HepG2 (cell line): Measurements from ENCODE around the gene TCF25. TPM values are rescaled to one million over a fixed set of nuclear protein-coding genes. Genes with fewer than 3 reads are reported as not detected.

Experiments
- ATAC-seq: fragments of 200-7000 bp; cut with Tn5 transposase; 3 replicates; pipeline ENCODE4 v1.9.1; 2020; ENCODE audit warnings: mild to moderate bottlenecking, moderate library complexity
- BruUV-seq: library from RNA; stranded (reverse); fragments of 400-500 nt; replicated peaks from 2 replicates; lab custom pipeline; 2021; lab: Mats Ljungman, UMichigan
- CTCF ChIA-PET: fragments of 300-600 bp; formaldehyde crosslinking; extraction: SDS; loops from one replicate; lab custom pipeline; 2021; ENCODE audit warnings: low total read pairs, inconsistent platforms, low intra/inter-chr PET ratio; lab: Yijun Ruan, JAX
- POLR2A ChIA-PET: fragments of 350-600 bp; sonication (Branson Sonifier 250); formaldehyde crosslinking; loops from one replicate; lab custom pipeline; 2020; ENCODE audit warnings: antibody characterized with exemption, inconsistent platforms; lab: Yijun Ruan, JAX
- DNase-seq: peaks from one replicate; pipeline ENCODE4 v3.0.0-alpha.2; 2015; ENCODE audit warnings: low spot score
- FAIRE-seq: peaks from 3 replicates; lab custom pipeline; 2011; peaks lifted over from hg19 to GRCh38; lab: Jason Lieb, UNC
- H2AFZ ChIP-seq: one replicate; pipeline ENCODE4 v1.6.1; 2011; ENCODE audit warnings: low read length, inconsistent platforms
- H3K27ac ChIP-seq: fragments of 300-600 bp; 3 replicates; pipeline ENCODE4 v1.8.0; 2011; ENCODE audit warnings: mixed run types, mild to moderate bottlenecking, mixed read lengths, low read length, inconsistent platforms; ENCODE audit not compliant: insufficient read depth; ENCODE audit errors: extremely low read length
- H3K27me3 ChIP-seq, 2 experiments: fragments of 200-600 bp in 1 of 2; 2 replicates in 1 of 2; 3 replicates in 1 of 2; pipeline versions ENCODE4 v1.6.0 to v1.8.0; 2011; ENCODE audit warnings: low read length in 2 of 2, mild to moderate bottlenecking in 2 of 2, moderate library complexity in 2 of 2, inconsistent platforms in 1 of 2; ENCODE audit not compliant: insufficient read depth in 2 of 2, control insufficient read depth in 1 of 2
- H3K36me3 ChIP-seq, 2 experiments: fragments of 200-600 bp in 1 of 2; replicated peaks in 1 of 2; 2 replicates in 1 of 2; 3 replicates in 1 of 2; pipeline versions ENCODE4 v1.5.1 to v1.8.0; 2011; ENCODE audit warnings: low read length in 2 of 2, inconsistent platforms in 1 of 2; ENCODE audit not compliant: insufficient read depth in 2 of 2, control insufficient read depth in 1 of 2
- H3K4me1 ChIP-seq: 2 replicates; pipeline ENCODE4 v1.5.1; 2012; ENCODE audit warnings: low read length, inconsistent platforms; ENCODE audit not compliant: insufficient read depth
- H3K4me2 ChIP-seq: 2 replicates; pipeline ENCODE4 v1.6.0; 2011; ENCODE audit warnings: low read depth, low read length, inconsistent platforms
- H3K4me3 ChIP-seq, 3 experiments: fragments of 200-600 bp in 1 of 3; sonication (generic), shearing (Covaris generic) in 1 of 3; replicated peaks in 1 of 3; 2 replicates each; pipeline ENCODE4 v1.5.1; 2011 to 2016; ENCODE audit warnings: low read length in 3 of 3, inconsistent platforms in 2 of 3, low read depth in 2 of 3, mild to moderate bottlenecking in 2 of 3, control low read depth in 1 of 3, mixed read lengths in 1 of 3; ENCODE audit not compliant: insufficient read depth in 1 of 3
- H3K79me2 ChIP-seq: one replicate; pipeline ENCODE4 v1.6.1; 2011; ENCODE audit warnings: low read length, inconsistent platforms; ENCODE audit not compliant: insufficient read depth
- H3K9ac ChIP-seq: 2 replicates; pipeline ENCODE4 v1.6.0; 2011; ENCODE audit warnings: mild to moderate bottlenecking, low read depth, low read length, inconsistent platforms; ENCODE audit not compliant: insufficient read depth
- H3K9me3 ChIP-seq: 2 replicates; pipeline ENCODE4 v1.5.1; 2012; ENCODE audit warnings: mild to moderate bottlenecking, low read length
- H4K20me1 ChIP-seq: 2 replicates; pipeline ENCODE4 v1.6.0; 2011; ENCODE audit warnings: inconsistent platforms, mild to moderate bottlenecking, low read length, moderate library complexity; ENCODE audit not compliant: insufficient read depth
- KLF6 ChIP-seq: IDR thresholded peaks from 2 replicates; pipeline ENCODE4 v1.8.0; 2016; ENCODE audit warnings: missing biosample characterization, missing genetic modification reagents
- NCOR1 ChIP-seq: fragments of 200-600 bp; sonication (generic); IDR thresholded peaks from 2 replicates; pipeline ENCODE4 v1.7.0; 2017; ENCODE audit warnings: antibody characterized with exemption, low read length, borderline replicate concordance
- NFE2L2 ChIP-seq: fragments of 150-350 bp; IDR thresholded peaks from 2 replicates; pipeline ENCODE4 v1.6.1; 2014; ENCODE audit warnings: low read length
- ZBED4 ChIP-seq: sonication (generic); formaldehyde crosslinking; IDR thresholded peaks from 2 replicates; pipeline ENCODE4 v1.4.0; 2020; ENCODE audit warnings: missing genetic modification reagents, borderline replicate concordance
- ZFP1 ChIP-seq: IDR thresholded peaks from 2 replicates; pipeline ENCODE4 v1.6.1; 2016
- ZNF180 ChIP-seq: sonication (generic); formaldehyde crosslinking; IDR thresholded peaks from 2 replicates; pipeline ENCODE4 v1.4.0; 2020; ENCODE audit warnings: low read depth, missing genetic modification reagents, borderline replicate concordance
- ZNF543 ChIP-seq: sonication (generic); formaldehyde crosslinking; IDR thresholded peaks from 2 replicates; pipeline ENCODE4 v1.4.0; 2020; ENCODE audit warnings: mild to moderate bottlenecking, missing genetic modification reagents
- WGBS: methylation state at CpG from one replicate; pipeline ENCODE4 v1.1.6; 2017; ENCODE audit warnings: low lambda C conversion rate; 5-methylcytosine and 5-hydroxymethylcytosine counted together
- in situ Hi-C: cut with HindIII; loops from 2 replicates; pipeline ENCODE4 v1.10.0; 2017; ENCODE audit warnings: low pct_unique_long_range_greater_than_20kb; ENCODE audit not compliant: extremely low pct_ligation_motif_present
- intact Hi-C: fragments of 100-400 bp; cut with micrococcal nuclease; formaldehyde crosslinking; loops from one replicate; pipeline ENCODE4 v1.10.0; 2022; ENCODE audit not compliant: unreplicated experiment
- polyA plus RNA-seq, 8 experiments: library from polyadenylated mRNA; depleted of rRNA in 3 of 8; stranded (reverse) in 7 of 8; unstranded in 1 of 8; fragments of >200 nt; fragmentation: Illumina TruSeq in 4 of 8; extraction: Trizol in 4 of 8; gene quantifications; 2 replicates each; pipeline versions ENCODE4 v1.2.1 to v1.2.3, GENCODE V29; 2011 to 2016; ENCODE audit warnings: low read depth in 4 of 8, missing spikeins in 1 of 8, mixed read lengths in 1 of 8; ENCODE audit not compliant: insufficient read depth in 1 of 8
- total RNA-seq, 5 experiments: library from RNA; depleted of rRNA; stranded (reverse); fragments of >200 nt; fragmentation: Illumina TruSeq; extraction: Trizol; gene quantifications; 2 replicates each; pipeline ENCODE4 v1.2.3, GENCODE V29; 2016; ENCODE audit warnings: low read depth in 1 of 5
- TF ChIP-seq, protein P1 (sequence below): sonication (generic); formaldehyde crosslinking; IDR thresholded peaks from 2 replicates; pipeline ENCODE4 v1.9.0; 2021; ENCODE audit warnings: mild to moderate bottlenecking, missing genetic modification reagents
- TF ChIP-seq, protein P2 (sequence below): sonication (generic); formaldehyde crosslinking; IDR thresholded peaks from 2 replicates; pipeline ENCODE4 v1.8.1; 2022; ENCODE audit warnings: mild to moderate bottlenecking, missing genetic modification reagents

TCF25 gene
- total and polyA plus RNA-seq, 2 of the 13 experiments (the other 11 are each of a cell fraction or from before 2014, with no cell fraction given) = 138 to 206 TPM

GRCh38 chr16:89921702-89922476, 48.5 kb downstream of the TCF25 start (continued):
- TF ChIP-seq ZNF180 (CRISPR knock-in tag) (no peak), KLF6 (CRISPR knock-in tag) (peak; percentile 88; the same call in 1 of the 2 replicates)

- FAIRE-seq = no peak
- peak; percentile 14 for ATAC-seq
- ChIA-PET CTCF (no interaction called here), POLR2A (interaction anchor here (0.6 to 4.8 kb wide), 29 partner anchors 9 to 350 kb away, joined by 3 to 86 read pairs (median 6); partner anchors contain the start of genes DBNDD1, DEF8, FANCA and SPIRE2)
- no peaks in the 10 kb centered on the region; a peak in 1 of 5 replicates for H3K27me3 ChIP-seq
- H3K4me2 ChIP-seq = peak overlapping the region; percentile 98
- BruUV-seq = no TSS peak
- H3K9ac ChIP-seq = peak overlapping the region; percentile 97
- WGBS = 3% methylated on average over 11 of the region's 31 CpGs
- peak; percentile 88 for DNase-seq
- no peaks in the 10 kb centered on the region for H3K9me3 ChIP-seq
- peak overlapping the region; percentile 64 to 90 (median 74) for H3K4me3 ChIP-seq
- peak overlapping the region; percentile 88 for H3K27ac ChIP-seq
- H4K20me1 ChIP-seq = peaks cover 35% of the 10 kb centered on the region
- intact Hi-C loops = loop anchor here (5.0 kb wide), 1 partner anchor 100 kb away; no protein-coding TSS in a partner anchor
- no peak overlapping the region for H2AFZ ChIP-seq
- peaks cover 38% of the 10 kb centered on the region for H3K79me2 ChIP-seq
- peaks cover 58% of the 10 kb centered on the region for H3K4me1 ChIP-seq
- in situ Hi-C loops = loop anchor here (5.0 kb wide), 1 partner anchor 100 kb away; no protein-coding TSS in a partner anchor
- 0 out of 5 replicates have a peak, but pooled peaks cover 0 to under 1% of the 10 kb centered on the region in 2 experiments for H3K36me3 ChIP-seq
- TF ChIP-seq NCOR1 = peak; percentile 10; the same call in 1 of the 2 replicates
- TF ChIP-seq NFE2L2 = no peak
- 0 out of 2 replicates have a peak, but pooled peaks have one; percentile 14 for TF ChIP-seq ZBED4 (CRISPR knock-in tag)
- peak; percentile 24; the same call in 1 of the 2 replicates for TF ChIP-seq ZFP1 (CRISPR knock-in tag)
- TF ChIP-seq, protein P1, sequence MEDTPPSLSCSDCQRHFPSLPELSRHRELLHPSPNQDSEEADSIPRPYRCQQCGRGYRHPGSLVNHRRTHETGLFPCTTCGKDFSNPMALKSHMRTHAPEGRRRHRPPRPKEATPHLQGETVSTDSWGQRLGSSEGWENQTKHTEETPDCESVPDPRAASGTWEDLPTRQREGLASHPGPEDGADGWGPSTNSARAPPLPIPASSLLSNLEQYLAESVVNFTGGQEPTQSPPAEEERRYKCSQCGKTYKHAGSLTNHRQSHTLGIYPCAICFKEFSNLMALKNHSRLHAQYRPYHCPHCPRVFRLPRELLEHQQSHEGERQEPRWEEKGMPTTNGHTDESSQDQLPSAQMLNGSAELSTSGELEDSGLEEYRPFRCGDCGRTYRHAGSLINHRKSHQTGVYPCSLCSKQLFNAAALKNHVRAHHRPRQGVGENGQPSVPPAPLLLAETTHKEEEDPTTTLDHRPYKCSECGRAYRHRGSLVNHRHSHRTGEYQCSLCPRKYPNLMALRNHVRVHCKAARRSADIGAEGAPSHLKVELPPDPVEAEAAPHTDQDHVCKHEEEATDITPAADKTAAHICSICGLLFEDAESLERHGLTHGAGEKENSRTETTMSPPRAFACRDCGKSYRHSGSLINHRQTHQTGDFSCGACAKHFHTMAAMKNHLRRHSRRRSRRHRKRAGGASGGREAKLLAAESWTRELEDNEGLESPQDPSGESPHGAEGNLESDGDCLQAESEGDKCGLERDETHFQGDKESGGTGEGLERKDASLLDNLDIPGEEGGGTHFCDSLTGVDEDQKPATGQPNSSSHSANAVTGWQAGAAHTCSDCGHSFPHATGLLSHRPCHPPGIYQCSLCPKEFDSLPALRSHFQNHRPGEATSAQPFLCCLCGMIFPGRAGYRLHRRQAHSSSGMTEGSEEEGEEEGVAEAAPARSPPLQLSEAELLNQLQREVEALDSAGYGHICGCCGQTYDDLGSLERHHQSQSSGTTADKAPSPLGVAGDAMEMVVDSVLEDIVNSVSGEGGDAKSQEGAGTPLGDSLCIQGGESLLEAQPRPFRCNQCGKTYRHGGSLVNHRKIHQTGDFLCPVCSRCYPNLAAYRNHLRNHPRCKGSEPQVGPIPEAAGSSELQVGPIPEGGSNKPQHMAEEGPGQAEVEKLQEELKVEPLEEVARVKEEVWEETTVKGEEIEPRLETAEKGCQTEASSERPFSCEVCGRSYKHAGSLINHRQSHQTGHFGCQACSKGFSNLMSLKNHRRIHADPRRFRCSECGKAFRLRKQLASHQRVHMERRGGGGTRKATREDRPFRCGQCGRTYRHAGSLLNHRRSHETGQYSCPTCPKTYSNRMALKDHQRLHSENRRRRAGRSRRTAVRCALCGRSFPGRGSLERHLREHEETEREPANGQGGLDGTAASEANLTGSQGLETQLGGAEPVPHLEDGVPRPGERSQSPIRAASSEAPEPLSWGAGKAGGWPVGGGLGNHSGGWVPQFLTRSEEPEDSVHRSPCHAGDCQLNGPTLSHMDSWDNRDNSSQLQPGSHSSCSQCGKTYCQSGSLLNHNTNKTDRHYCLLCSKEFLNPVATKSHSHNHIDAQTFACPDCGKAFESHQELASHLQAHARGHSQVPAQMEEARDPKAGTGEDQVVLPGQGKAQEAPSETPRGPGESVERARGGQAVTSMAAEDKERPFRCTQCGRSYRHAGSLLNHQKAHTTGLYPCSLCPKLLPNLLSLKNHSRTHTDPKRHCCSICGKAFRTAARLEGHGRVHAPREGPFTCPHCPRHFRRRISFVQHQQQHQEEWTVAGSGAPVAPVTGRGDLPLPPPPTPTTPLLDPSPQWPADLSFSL = 0 out of 2 replicates have a peak, but pooled peaks have one; percentile 34
- peak; percentile 77 for TF ChIP-seq ZNF543
- TF ChIP-seq, protein P2, sequence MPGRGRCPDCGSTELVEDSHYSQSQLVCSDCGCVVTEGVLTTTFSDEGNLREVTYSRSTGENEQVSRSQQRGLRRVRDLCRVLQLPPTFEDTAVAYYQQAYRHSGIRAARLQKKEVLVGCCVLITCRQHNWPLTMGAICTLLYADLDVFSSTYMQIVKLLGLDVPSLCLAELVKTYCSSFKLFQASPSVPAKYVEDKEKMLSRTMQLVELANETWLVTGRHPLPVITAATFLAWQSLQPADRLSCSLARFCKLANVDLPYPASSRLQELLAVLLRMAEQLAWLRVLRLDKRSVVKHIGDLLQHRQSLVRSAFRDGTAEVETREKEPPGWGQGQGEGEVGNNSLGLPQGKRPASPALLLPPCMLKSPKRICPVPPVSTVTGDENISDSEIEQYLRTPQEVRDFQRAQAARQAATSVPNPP (CRISPR knock-in tag) = no peak
Measured at GRCh38 chr16:89922477-89922883, 49.1 kb downstream of the TCF25 start.
